T-cell (primary cell): ENCODE measurements around the gene BSCL2. TPM values are rescaled to one million over a fixed set of nuclear protein-coding genes. Genes with fewer than 3 reads are reported as not detected.
A peak's percentile ranks its signal among the peaks of the same experiment; 100 is the strongest.

Experiments used
- ATAC-seq, 4 experiments: fragments of 200-7000 bp in 3 of 4; fragments of 150-1000 bp in 1 of 4; cut with Tn5 transposase; replicated peaks in 1 of 4; 1 replicate in 3 of 4; 2 replicates in 1 of 4; pipeline ENCODE4 v1.10.0; 2021; ENCODE audit warnings: moderate library complexity in 3 of 4, mild to moderate bottlenecking in 2 of 4, moderate number of reproducible peaks in 1 of 4
- CTCF ChIA-PET, 2 donors: fragments of 300-600 bp; sonication (Branson Sonifier 250); formaldehyde crosslinking; loops; one replicate each; lab custom pipeline; 2022; ENCODE audit warnings: antibody characterized with exemption in 2 of 2; lab: Charles Lee
- POLR2A ChIA-PET, 2 donors: fragments of 300-600 bp; sonication (Branson Sonifier 250); formaldehyde crosslinking; loops; one replicate each; lab custom pipeline; 2022; ENCODE audit warnings: antibody characterized with exemption in 2 of 2; lab: Charles Lee
- DNase-seq, 35 experiments: peaks; one replicate each; pipeline versions ENCODE4 v3.0.0 to v3.0.0-alpha.2; 2013 to 2023
- H3K27ac ChIP-seq: one replicate; pipeline ENCODE4 v1.5.1; 2013; ENCODE audit warnings: low read length
- H3K27me3 ChIP-seq, 2 experiments: replicated peaks in 1 of 2; 1 replicate in 1 of 2; 2 replicates in 1 of 2; pipeline versions ENCODE4 v1.6.1 to v1.7.0; 2013; ENCODE audit warnings: low read length in 1 of 2, mixed read lengths in 1 of 2; ENCODE audit not compliant: control insufficient read depth in 2 of 2, insufficient read depth in 2 of 2; ENCODE audit errors: extremely low read depth in 1 of 2
- H3K36me3 ChIP-seq, 2 donors: 1 replicate in 1 of 2; 2 replicates in 1 of 2; pipeline versions ENCODE4 v1.6.1 to v1.7.0; 2013; ENCODE audit warnings: low read length in 1 of 2; ENCODE audit not compliant: control insufficient read depth in 2 of 2, insufficient read depth in 1 of 2; ENCODE audit errors: extremely low read depth in 1 of 2
- H3K4me1 ChIP-seq, 2 experiments: 1 replicate in 1 of 2; 2 replicates in 1 of 2; pipeline versions ENCODE4 v1.6.1 to v1.7.0; 2013; ENCODE audit warnings: low read length in 2 of 2, mixed read lengths in 1 of 2; ENCODE audit not compliant: insufficient read depth in 2 of 2, control insufficient read depth in 1 of 2; ENCODE audit errors: extremely low read depth in 1 of 2
- H3K4me3 ChIP-seq, 2 donors: 1 replicate in 1 of 2; 2 replicates in 1 of 2; pipeline versions ENCODE4 v1.5.1 to v1.7.0; 2013; ENCODE audit warnings: mild to moderate bottlenecking in 2 of 2, low read length in 1 of 2, moderate library complexity in 1 of 2; ENCODE audit not compliant: control insufficient read depth in 1 of 2; ENCODE audit errors: extremely low read depth in 1 of 2
- H3K9me3 ChIP-seq: 2 replicates; pipeline ENCODE4 v1.7.0; 2013
- H3K27ac Mint-ChIP-seq, 2 donors: one replicate each; pipeline ENCODE4 v1.8.0; 2020 to 2021; ENCODE audit warnings: mild to moderate bottlenecking in 2 of 2, mixed read lengths in 2 of 2
- H3K27me3 Mint-ChIP-seq, 2 donors: one replicate each; pipeline ENCODE4 v1.8.0; 2021 to 2022; ENCODE audit warnings: mixed read lengths in 2 of 2
- H3K36me3 Mint-ChIP-seq: one replicate; pipeline ENCODE4 v1.8.0; 2021; ENCODE audit warnings: mixed read lengths
- H3K4me1 Mint-ChIP-seq, 3 donors: one replicate each; pipeline ENCODE4 v1.8.0; 2020 to 2022; ENCODE audit warnings: mixed read lengths in 3 of 3, mild to moderate bottlenecking in 1 of 3
- H3K4me3 Mint-ChIP-seq, 3 donors: one replicate each; pipeline ENCODE4 v1.8.0; 2020 to 2022; ENCODE audit warnings: mild to moderate bottlenecking in 3 of 3, mixed read lengths in 3 of 3, moderate library complexity in 3 of 3
- H3K9me3 Mint-ChIP-seq, 3 donors: one replicate each; pipeline ENCODE4 v1.8.0; 2020 to 2022; ENCODE audit warnings: mixed read lengths in 3 of 3
- whole genome bisulfite sequencing: methylation state at CpG from one replicate; pipeline ENCODE4 v1.1.5; 2013; ENCODE audit warnings: missing lambda C conversion rate; ENCODE audit not compliant: insufficient coverage; 5-methylcytosine and 5-hydroxymethylcytosine counted together
- total RNA-seq, 35 experiments: library from RNA in 6 of 35; stranded (reverse) in 6 of 35; fragments of 120-200 nt in 1 of 35; gene quantifications; one replicate each; pipeline versions ENCODE4 v1.2.1 to v1.2.4 and lab custom pipeline; 2013 to 2026

The BSCL2 gene
- total RNA-seq, 5 donors from 2014 or later (not counting 1 experiment from before 2014, with no cell fraction given), result 21.9 to 43.7 (median 37.3) TPM

DNA sequence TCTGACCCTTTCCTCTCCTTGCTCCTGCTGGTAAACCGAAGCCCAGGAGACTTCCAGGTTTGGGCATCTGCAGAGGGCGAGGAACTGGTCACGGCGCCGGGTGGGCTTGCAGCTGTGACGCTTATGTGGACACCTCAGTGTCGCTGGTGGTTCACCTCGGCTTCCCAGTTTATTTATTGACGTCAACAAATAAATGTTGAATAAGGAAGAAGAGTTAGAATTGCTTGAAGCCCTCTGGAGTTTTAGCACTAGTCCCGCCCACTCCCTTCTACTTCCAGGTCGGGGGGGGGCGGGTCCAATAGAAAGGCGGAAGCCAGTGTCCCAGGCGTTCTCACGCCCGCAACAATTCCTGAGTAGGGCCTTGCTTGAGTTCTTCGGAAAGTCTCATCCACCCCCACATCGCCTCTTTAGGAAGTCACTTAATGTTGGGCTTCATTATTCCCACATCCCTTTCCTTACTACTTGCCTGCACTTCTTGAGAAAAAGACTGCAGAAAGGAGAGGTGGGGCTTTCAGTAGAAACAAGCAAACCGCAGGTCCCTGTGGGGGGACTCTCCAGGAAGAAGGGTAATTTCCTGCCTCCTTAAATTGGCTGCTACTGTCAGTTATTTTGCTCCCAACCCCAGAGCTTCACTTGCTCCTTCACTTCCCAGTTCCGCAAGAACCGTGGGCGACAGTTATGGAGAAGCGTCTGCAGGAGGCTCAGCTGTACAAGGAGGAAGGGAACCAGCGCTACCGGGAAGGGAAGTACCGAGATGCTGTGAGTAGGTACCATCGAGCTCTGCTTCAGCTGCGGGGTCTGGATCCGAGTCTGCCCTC is 21.2 kb upstream of the BSCL2 start, which contains the start of gene TTC9C:
TSS of gene TTC9C (plus strand) at position 316 of the 818 bp plus-strand sequence. CDS start at position 679, 363 bp downstream.
- H3K9me3 ChIP-seq, result no peaks in the 10 kb centered on the region
- H3K36me3 ChIP-seq, result peaks cover 1 to 32% of the 10 kb centered on the region in 2 donors
- POLR2A ChIA-PET, result interaction anchor here (0.6 to 3.0 kb wide), 6 partner anchors 25 to 136 kb away, joined by 3 to 19 read pairs (median 8); partner anchors contain the start of genes C11orf98 (in 2 of the 2), CSKMT (in 2 of the 2) and ZBTB3 (in 1 of the 2)
- peaks cover 30% of the 10 kb centered on the region for H3K36me3 Mint-ChIP-seq
- peak; percentile 72 to 89 (median 79) for DNase-seq
- ATAC-seq, result peak; percentile 38 to 51 (median 44)
- H3K9me3 Mint-ChIP-seq, result no peaks in the 10 kb centered on the region
- H3K27ac Mint-ChIP-seq, result peak within 1 kb of the TSS; percentile 98 to 99
- H3K27me3 Mint-ChIP-seq, result no peaks in the 10 kb centered on the region
- WGBS, result 2% methylated on average over 14 of the region's 29 CpGs
- no peaks in the 10 kb centered on the region for H3K27me3 ChIP-seq
- peaks cover 47 to 58% (median 56%) of the 10 kb centered on the region in 3 donors for H3K4me1 Mint-ChIP-seq
- H3K4me1 ChIP-seq, result peaks cover 20 to 47% of the 10 kb centered on the region in 2 experiments
- H3K4me3 ChIP-seq, result peak within 1 kb of the TSS; percentile 86 to 95
- H3K4me3 Mint-ChIP-seq, result peak within 1 kb of the TSS; percentile 95 to 98 (median 98)
- CTCF ChIA-PET, result interaction anchor here in 1 of 2 donors (1.1 to 2.8 kb wide), 3 partner anchors 25 to 58 kb away, joined by 3 to 14 read pairs (median 10); partner anchors contain the start of gene ZBTB3
- peak within 1 kb of the TSS; percentile 94 for H3K27ac ChIP-seq

GRCh38 chr11:62727872-62728170 is 20.6 kb upstream of the BSCL2 start:
- H3K36me3 ChIP-seq, result peaks cover 4 to 32% of the 10 kb centered on the region in 2 donors
- Mint-ChIP-seq H3K4me3 (peak overlapping the region; percentile 95 to 98 (median 98)), H3K27ac (peak overlapping the region; percentile 98 to 99), H3K27me3 (no peaks in the 10 kb centered on the region), H3K4me1 (peaks cover 42 to 57% (median 53%) of the 10 kb centered on the region in 3 donors), H3K9me3 (no peaks in the 10 kb centered on the region), H3K36me3 (peaks cover 30% of the 10 kb centered on the region)
- 0% methylated on average over 11 of the region's 20 CpGs for WGBS
- H3K4me3 ChIP-seq, result peak overlapping the region; percentile 86 to 95
- peaks cover 20 to 47% of the 10 kb centered on the region in 2 experiments for H3K4me1 ChIP-seq
- H3K27ac ChIP-seq, result peak overlapping the region; percentile 94
- no peaks in the 10 kb centered on the region for H3K27me3 ChIP-seq
- POLR2A ChIA-PET, result interaction anchor here (0.8 to 3.0 kb wide), 12 partner anchors 19 to 172 kb away, joined by 3 to 19 read pairs (median 6); partner anchors contain the start of genes C11orf98 (in 2 of the 2), CSKMT (in 2 of the 2), TMEM179B (in 1 of the 2) and TUT1 (in 1 of the 2)
- peak; percentile 59 to 65 (median 60) for ATAC-seq
- no peaks in the 10 kb centered on the region for H3K9me3 ChIP-seq
- CTCF ChIA-PET, result interaction anchor here (0.6 to 2.8 kb wide), 15 partner anchors 9 to 1299 kb away, joined by 3 to 14 read pairs (median 3); partner anchors contain the start of genes C11orf98 (in 1 of the 2), CSKMT (in 1 of the 2), SLC3A2 (in 1 of the 2) and TUT1 (in 1 of the 2)
- peak in 34 of 35 experiments; percentile 65 to 95 (median 81) for DNase-seq

DNA sequence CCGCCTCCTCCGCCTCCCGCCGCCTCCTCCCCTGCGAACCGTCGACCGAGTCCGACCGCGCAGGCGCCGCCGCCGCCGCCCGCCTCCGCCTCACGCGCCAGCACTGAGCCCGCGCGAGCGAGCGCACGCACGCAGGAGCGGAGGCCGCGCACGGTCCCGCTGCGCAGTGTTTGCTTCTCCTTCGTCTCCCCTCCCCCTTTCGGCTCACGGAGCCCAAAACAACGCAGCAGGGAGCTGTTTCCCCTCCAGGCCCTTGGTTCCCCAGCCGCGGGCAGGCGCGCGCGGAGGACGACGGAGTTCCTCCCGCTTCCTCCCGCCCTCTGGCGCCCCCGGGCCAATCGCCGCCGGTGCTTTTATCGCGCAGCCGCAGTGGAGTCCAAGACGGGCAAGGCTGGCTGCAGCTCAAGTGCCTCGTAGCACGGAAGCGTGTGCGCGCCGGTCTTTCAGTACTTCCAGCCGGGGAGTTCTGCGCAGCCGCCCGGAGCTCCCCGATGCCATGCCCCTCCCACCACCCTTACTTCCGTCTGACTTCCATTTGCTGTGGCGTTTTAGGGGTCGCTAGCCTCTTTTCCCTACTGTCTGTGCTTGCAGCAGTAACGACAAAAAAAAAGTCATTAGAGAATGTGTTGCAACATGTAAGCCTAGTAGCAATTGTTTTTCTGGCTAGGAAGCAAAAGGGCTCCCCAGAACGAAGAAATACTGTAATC is 20.1 kb upstream of the BSCL2 start, which contains the start of gene HNRNPUL2:
TSS of gene HNRNPUL2 (minus strand) at position 293 of the 707 bp plus-strand sequence. CDS start 301 bp downstream, outside the sequence.
- peak within 1 kb of the TSS; percentile 98 to 99 for H3K27ac Mint-ChIP-seq
- peaks cover 4 to 34% of the 10 kb centered on the region in 2 donors for H3K36me3 ChIP-seq
- no peaks in the 10 kb centered on the region for H3K9me3 Mint-ChIP-seq
- POLR2A ChIA-PET, result interaction anchor here (0.6 to 3.0 kb wide), 16 partner anchors 16 to 172 kb away, joined by 3 to 19 read pairs (median 4); partner anchors contain the start of genes C11orf98 (in 2 of the 2), CSKMT (in 2 of the 2), EEF1G (in 1 of the 2) and STX5 (in 1 of the 2)
- H3K27me3 ChIP-seq, result no peaks in the 10 kb centered on the region
- H3K4me1 ChIP-seq, result peaks cover 20 to 43% of the 10 kb centered on the region in 2 experiments
- peak; percentile 96 to 100 (median 98) for DNase-seq
- peaks cover 45 to 60% (median 56%) of the 10 kb centered on the region in 3 donors for H3K4me1 Mint-ChIP-seq
- H3K4me3 Mint-ChIP-seq, result peak within 1 kb of the TSS; percentile 95 to 98 (median 98)
- ATAC-seq, result peak; percentile 77 to 84 (median 82)
- no peaks in the 10 kb centered on the region for H3K9me3 ChIP-seq
- H3K27me3 Mint-ChIP-seq, result no peaks in the 10 kb centered on the region
- under 1% methylated on average over 45 of the region's 72 CpGs for WGBS
- H3K4me3 ChIP-seq, result peak within 1 kb of the TSS; percentile 86 to 95
- CTCF ChIA-PET, result interaction anchor here (0.6 to 2.8 kb wide), 17 partner anchors 9 to 1477 kb away, joined by 3 to 14 read pairs (median 3); partner anchors contain the start of genes C11orf98 (in 1 of the 2), CSKMT (in 1 of the 2), SLC3A2 (in 1 of the 2) and STX5 (in 1 of the 2)
- H3K36me3 Mint-ChIP-seq, result peaks cover 36% of the 10 kb centered on the region
- peak within 1 kb of the TSS; percentile 94 for H3K27ac ChIP-seq

GRCh38 chr11:62726915-62727164 is 19.6 kb upstream of the BSCL2 start:
- under 1% methylated on average over 37 of the region's 37 CpGs for WGBS
- peaks cover 20 to 43% of the 10 kb centered on the region in 2 experiments for H3K4me1 ChIP-seq
- Mint-ChIP-seq H3K4me1 (peaks cover 50 to 65% (median 61%) of the 10 kb centered on the region in 3 donors), H3K27me3 (no peaks in the 10 kb centered on the region), H3K4me3 (peak overlapping the region; percentile 95 to 98 (median 98)), H3K9me3 (no peaks in the 10 kb centered on the region), H3K27ac (peak overlapping the region in 1 of 2 donors; percentile 98), H3K36me3 (peaks cover 40% of the 10 kb centered on the region)
- peaks cover 4 to 38% of the 10 kb centered on the region in 2 donors for H3K36me3 ChIP-seq
- no peaks in the 10 kb centered on the region for H3K27me3 ChIP-seq
- DNase-seq (peak in 2 of 35 experiments; percentile 17 to 18), ATAC-seq (peak in 3 of 4 experiments; percentile 3 to 6 (median 4))
- H3K27ac ChIP-seq, result no peak overlapping the region
- CTCF ChIA-PET, result interaction anchor here in 1 of 2 donors (0.6 to 2.8 kb wide), 13 partner anchors 8 to 1478 kb away, joined by 3 to 14 read pairs (median 5); partner anchors contain the start of genes C11orf98, CSKMT, SLC3A2 and STX5
- H3K4me3 ChIP-seq, result peak overlapping the region; percentile 86 to 87
- POLR2A ChIA-PET, result interaction anchor here (0.6 to 3.0 kb wide), 15 partner anchors 15 to 171 kb away, joined by 3 to 19 read pairs (median 4); partner anchors contain the start of genes C11orf98 (in 2 of the 2), CSKMT (in 2 of the 2), EEF1G (in 1 of the 2) and STX5 (in 1 of the 2)
- H3K9me3 ChIP-seq, result no peaks in the 10 kb centered on the region

- H3K36me3 Mint-ChIP-seq, result peaks cover 45% of the 10 kb centered on the region
- WGBS, result 0% methylated on average over 46 of the region's 51 CpGs
- Histone ChIP-seq H3K27ac (peak overlapping the region; percentile 59), H3K4me3 (peak overlapping the region; percentile 86 to 87), H3K27me3 (no peaks in the 10 kb centered on the region), H3K9me3 (no peaks in the 10 kb centered on the region), H3K4me1 (peaks cover 20 to 42% of the 10 kb centered on the region in 2 experiments), H3K36me3 (peaks cover 4 to 43% of the 10 kb centered on the region in 2 donors)
- POLR2A ChIA-PET, result interaction anchor here in 1 of 2 donors (0.6 to 3.0 kb wide), 6 partner anchors 15 to 159 kb away, joined by 3 to 16 read pairs (median 5); partner anchors contain the start of genes STX5 and ZBTB3
- CTCF ChIA-PET, result interaction anchor here in 1 of 2 donors (0.8 to 2.8 kb wide), 5 partner anchors 17 to 106 kb away, joined by 3 to 10 read pairs (median 4); partner anchors contain the start of genes C11orf98, CSKMT, STX5 and ZBTB3
- H3K27ac Mint-ChIP-seq, result peak overlapping the region; percentile 81
- peak overlapping the region; percentile 95 to 98 (median 98) for H3K4me3 Mint-ChIP-seq
- H3K27me3 Mint-ChIP-seq, result no peaks in the 10 kb centered on the region
- DNase-seq (peak in 15 of 35 experiments; percentile 4 to 36 (median 16)), ATAC-seq (no peak)
- H3K4me1 Mint-ChIP-seq, result peaks cover 50 to 68% (median 62%) of the 10 kb centered on the region in 3 donors
- no peaks in the 10 kb centered on the region for H3K9me3 Mint-ChIP-seq
Observed at GRCh38 chr11:62726156-62726914, 19.1 kb upstream of the BSCL2 start.
